ENCODE results near the gene ROPN1L. TPM values are rescaled to one million over a fixed set of nuclear protein-coding genes. Genes with fewer than 3 reads are reported as not detected.

ROPN1L gene
- total and polyA plus RNA-seq, 2 of the 8 experiments (the other 6 are each of a cell fraction or from before 2014, with no cell fraction given) = 0.24 to 0.73 TPM

GRCh38 chr5:10502578-10502977 lies 60.9 kb downstream of the ROPN1L start (continued):
- TF ChIP-seq CHD7 (IDR thresholded peaks at IDR 0.05; ENCODE audit: insufficient replicate concordance, low read length) = no peak
- no peak for TF ChIP-seq RBBP5 (IDR thresholded peaks at IDR 0.05; ENCODE audit: borderline replicate concordance, low read depth, low read length)
- no peak for TF ChIP-seq TAF7 (optimal IDR thresholded peaks at IDR 0.05; ENCODE audit: borderline replicate concordance, low read depth, low read length)
- no peak for TF ChIP-seq SP1 (IDR thresholded peaks at IDR 0.05; ENCODE audit: low read depth, low read length)
- TF ChIP-seq TBP (IDR thresholded peaks at IDR 0.05; ENCODE audit: low read depth, low read length) = no peak
- TF ChIP-seq KDM5A (IDR thresholded peaks at IDR 0.05; ENCODE audit: low read length) = no peak
- TF ChIP-seq SRF (IDR thresholded peaks at IDR 0.05; ENCODE audit: low read depth, low read length) = no peak
- no peak for TF ChIP-seq HDAC6 (IDR thresholded peaks at IDR 0.05; ENCODE audit: low read depth, low read length)
- TF ChIP-seq USF2 (IDR thresholded peaks at IDR 0.05; ENCODE audit: low read length) = no peak
- no peak for TF ChIP-seq BRCA1 (IDR thresholded peaks at IDR 0.05; ENCODE audit: low read depth, low read length)
- no peak for TF ChIP-seq CREB1 (IDR thresholded peaks at IDR 0.05)

Measured in H1 (cell line).